Measurements from ENCODE around the gene AFMID. TPM values are rescaled to one million over a fixed set of nuclear protein-coding genes. Genes with fewer than 3 reads are reported as not detected.

AFMID gene
- total RNA-seq, 6 donors from 2014 or later: 30.5 to 265 (median 44.2) TPM

DNA sequence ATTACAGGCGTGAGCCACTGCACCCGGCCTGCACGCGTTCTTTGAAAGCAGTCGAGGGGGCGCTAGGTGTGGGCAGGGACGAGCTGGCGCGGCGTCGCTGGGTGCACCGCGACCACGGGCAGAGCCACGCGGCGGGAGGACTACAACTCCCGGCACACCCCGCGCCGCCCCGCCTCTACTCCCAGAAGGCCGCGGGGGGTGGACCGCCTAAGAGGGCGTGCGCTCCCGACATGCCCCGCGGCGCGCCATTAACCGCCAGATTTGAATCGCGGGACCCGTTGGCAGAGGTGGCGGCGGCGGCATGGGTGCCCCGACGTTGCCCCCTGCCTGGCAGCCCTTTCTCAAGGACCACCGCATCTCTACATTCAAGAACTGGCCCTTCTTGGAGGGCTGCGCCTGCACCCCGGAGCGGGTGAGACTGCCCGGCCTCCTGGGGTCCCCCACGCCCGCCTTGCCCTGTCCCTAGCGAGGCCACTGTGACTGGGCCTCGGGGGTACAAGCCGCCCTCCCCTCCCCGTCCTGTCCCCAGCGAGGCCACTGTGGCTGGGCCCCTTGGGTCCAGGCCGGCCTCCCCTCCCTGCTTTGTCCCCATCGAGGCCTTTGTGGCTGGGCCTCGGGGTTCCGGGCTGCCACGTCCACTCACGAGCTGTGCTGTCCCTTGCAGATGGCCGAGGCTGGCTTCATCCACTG, 27.0 kb downstream of the AFMID start, which contains the start of gene BIRC5:
Gene BIRC5 (plus strand): TSS at position 238 of the 690 bp plus-strand sequence. CDS start 64 bp downstream, at position 302.
- 0 to 2% methylated on average over 9 to 58 of the region's 60 CpGs for WGBS, 2 donors
- H3K27ac ChIP-seq: peak within 1 kb of the TSS in 1 of 4 donors; percentile 69
- ATAC-seq (ENCODE audit: low FRiP score in 2 of 2) (peak; percentile 96 to 100), DNase-seq (peak; percentile 91 to 98)
- no peaks in the 10 kb centered on the region for H3K27me3 ChIP-seq
- H3K4me1 ChIP-seq: peaks cover 6 to 13% (median 10%) of the 10 kb centered on the region in 4 donors
- TF ChIP-seq POLR2AphosphoS5 (IDR thresholded peaks at IDR 0.05): peak; percentile 29 to 77
- no peak for TF ChIP-seq POLR2A (IDR thresholded peaks at IDR 0.05)
- H3K9me3 ChIP-seq: no peaks in the 10 kb centered on the region
- H3K4me3 ChIP-seq: peak within 1 kb of the TSS; percentile 37 to 58 (median 49)
- no peaks in the 10 kb centered on the region for H3K36me3 ChIP-seq

DNA sequence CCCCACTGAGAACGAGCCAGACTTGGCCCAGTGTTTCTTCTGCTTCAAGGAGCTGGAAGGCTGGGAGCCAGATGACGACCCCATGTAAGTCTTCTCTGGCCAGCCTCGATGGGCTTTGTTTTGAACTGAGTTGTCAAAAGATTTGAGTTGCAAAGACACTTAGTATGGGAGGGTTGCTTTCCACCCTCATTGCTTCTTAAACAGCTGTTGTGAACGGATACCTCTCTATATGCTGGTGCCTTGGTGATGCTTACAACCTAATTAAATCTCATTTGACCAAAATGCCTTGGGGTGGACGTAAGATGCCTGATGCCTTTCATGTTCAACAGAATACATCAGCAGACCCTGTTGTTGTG, 27.5 kb downstream of the AFMID start:
- no peak for DNase-seq
- Histone ChIP-seq H3K36me3 (no peaks in the 10 kb centered on the region), H3K4me1 (peaks cover 6 to 13% (median 10%) of the 10 kb centered on the region in 4 donors), H3K27me3 (no peaks in the 10 kb centered on the region), H3K4me3 (peak overlapping the region in 3 of 4 donors; percentile 48 to 58 (median 50)), H3K27ac (no peak overlapping the region), H3K9me3 (no peaks in the 10 kb centered on the region)
- WGBS, 2 donors: 14 to 21% methylated on average over 3 to 5 of the region's 5 CpGs
- ATAC-seq (ENCODE audit: low FRiP score in 2 of 2): no peak
- TF ChIP-seq EP300 (IDR thresholded peaks at IDR 0.05) (no peak), POLR2A (IDR thresholded peaks at IDR 0.05) (no peak), CTCF (IDR thresholded peaks at IDR 0.05) (no peak), POLR2AphosphoS5 (IDR thresholded peaks at IDR 0.05) (no peak)

GRCh38 chr17:78219396-78220150, 32.4 kb downstream of the AFMID start:
- 84 to 95% methylated on average over 11 of the region's 11 CpGs for WGBS, 2 donors
- H3K27ac ChIP-seq: no peak overlapping the region
- H3K4me1 ChIP-seq: peaks cover 2 to 8% (median 4%) of the 10 kb centered on the region in 4 donors
- H3K27me3 ChIP-seq: no peaks in the 10 kb centered on the region
- DNase-seq (no peak), ATAC-seq (ENCODE audit: low FRiP score in 2 of 2) (no peak)
- no peak overlapping the region for H3K4me3 ChIP-seq
- TF ChIP-seq POLR2AphosphoS5 (IDR thresholded peaks at IDR 0.05) (no peak), POLR2A (IDR thresholded peaks at IDR 0.05) (no peak), EP300 (IDR thresholded peaks at IDR 0.05) (no peak), CTCF (IDR thresholded peaks at IDR 0.05) (no peak)
- no peaks in the 10 kb centered on the region for H3K36me3 ChIP-seq
- no peaks in the 10 kb centered on the region for H3K9me3 ChIP-seq

- 61 to 66% methylated on average over 4 of the region's 4 CpGs for WGBS, 2 donors
- H3K27me3 ChIP-seq: no peaks in the 10 kb centered on the region
- peaks cover 7 to 13% (median 8%) of the 10 kb centered on the region in 4 donors for H3K4me1 ChIP-seq
- no peaks in the 10 kb centered on the region for H3K36me3 ChIP-seq
- TF ChIP-seq CTCF (IDR thresholded peaks at IDR 0.05) (no peak), EP300 (IDR thresholded peaks at IDR 0.05) (peak in 1 of 4 donors; percentile 41)
- no peak overlapping the region for H3K4me3 ChIP-seq
- no peaks in the 10 kb centered on the region for H3K9me3 ChIP-seq
- H3K27ac ChIP-seq: peak overlapping the region; percentile 48 to 84 (median 62)
- ATAC-seq (ENCODE audit: low FRiP score in 2 of 2) (no peak), DNase-seq (no peak)
These were observed 35.9 kb downstream of the AFMID start for GRCh38 chr17:78223061-78223460.

- Histone ChIP-seq H3K27ac (peak overlapping the region; percentile 14 to 84 (median 62)), H3K4me3 (no peak overlapping the region), H3K4me1 (peaks cover 7 to 13% (median 8%) of the 10 kb centered on the region in 4 donors), H3K36me3 (no peaks in the 10 kb centered on the region), H3K27me3 (no peaks in the 10 kb centered on the region), H3K9me3 (no peaks in the 10 kb centered on the region)
- 71 to 88% methylated on average over 3 of the region's 3 CpGs for WGBS, 2 donors
- ATAC-seq (ENCODE audit: low FRiP score in 2 of 2): no peak
- DNase-seq: no peak
- TF ChIP-seq EP300 (IDR thresholded peaks at IDR 0.05) (no peak), POLR2A (IDR thresholded peaks at IDR 0.05) (no peak), POLR2AphosphoS5 (IDR thresholded peaks at IDR 0.05) (no peak), CTCF (IDR thresholded peaks at IDR 0.05) (no peak)
These were observed 36.6 kb downstream of the AFMID start for GRCh38 chr17:78223765-78224164.

Data from upper lobe of left lung (tissue), 6 donors.